Lower lobe of right lung (tissue), 2 donors: ENCODE results near the gene CFAP251. TPM values are rescaled to one million over a fixed set of nuclear protein-coding genes. Genes with fewer than 3 reads are reported as not detected.

Experiments
- ATAC-seq, 2 donors: fragments of 200-7000 bp; cut with Tn5 transposase; one replicate each; pipeline ENCODE4 v1.9.1; 2020 to 2022; ENCODE audit warnings: mild to moderate bottlenecking in 2 of 2, moderate library complexity in 2 of 2
- DNase-seq: peaks from one replicate; pipeline ENCODE4 v3.0.0-alpha.2; 2020
- H3K27ac ChIP-seq: fragments of 200-600 bp; one replicate; pipeline ENCODE4 v1.8.0; 2022
- H3K27me3 ChIP-seq: fragments of 200-600 bp; one replicate; pipeline ENCODE4 v1.8.0; 2022; ENCODE audit warnings: low read depth
- H3K36me3 ChIP-seq: fragments of 200-600 bp; one replicate; pipeline ENCODE4 v1.8.0; 2022; ENCODE audit warnings: mild to moderate bottlenecking
- H3K4me1 ChIP-seq: fragments of 200-600 bp; one replicate; pipeline ENCODE4 v1.8.0; 2022
- H3K4me3 ChIP-seq: fragments of 200-600 bp; one replicate; pipeline ENCODE4 v1.8.0; 2022; ENCODE audit warnings: mild to moderate bottlenecking
- H3K9me3 ChIP-seq: fragments of 200-600 bp; one replicate; pipeline ENCODE4 v1.8.0; 2022
- intact Hi-C: fragments of 100-400 bp; cut with DNase I; formaldehyde crosslinking; loops from one replicate; pipeline ENCODE4 v1.11.0; 2022
- total RNA-seq: library from RNA; stranded (reverse); fragmentation: NEBNext Ultra II Directional; extraction: Animal tissue kit (Norgen Biotek cat#: 25700); gene quantifications from one replicate; pipeline ENCODE4 v1.2.1, GENCODE V29; 2021
- TF ChIP-seq, protein P1 (sequence below): fragments of 200-600 bp; IDR thresholded peaks from one replicate; pipeline ENCODE4 v1.8.0; 2022; ENCODE audit warnings: antibody characterized with exemption, mild to moderate bottlenecking
- donor health status: DM: no; HTN: yes; CAD: no; lungs with severe emphysema.

CFAP251 gene
- total RNA-seq, 1 donor from 2014 or later: 8.2 TPM

DNA sequence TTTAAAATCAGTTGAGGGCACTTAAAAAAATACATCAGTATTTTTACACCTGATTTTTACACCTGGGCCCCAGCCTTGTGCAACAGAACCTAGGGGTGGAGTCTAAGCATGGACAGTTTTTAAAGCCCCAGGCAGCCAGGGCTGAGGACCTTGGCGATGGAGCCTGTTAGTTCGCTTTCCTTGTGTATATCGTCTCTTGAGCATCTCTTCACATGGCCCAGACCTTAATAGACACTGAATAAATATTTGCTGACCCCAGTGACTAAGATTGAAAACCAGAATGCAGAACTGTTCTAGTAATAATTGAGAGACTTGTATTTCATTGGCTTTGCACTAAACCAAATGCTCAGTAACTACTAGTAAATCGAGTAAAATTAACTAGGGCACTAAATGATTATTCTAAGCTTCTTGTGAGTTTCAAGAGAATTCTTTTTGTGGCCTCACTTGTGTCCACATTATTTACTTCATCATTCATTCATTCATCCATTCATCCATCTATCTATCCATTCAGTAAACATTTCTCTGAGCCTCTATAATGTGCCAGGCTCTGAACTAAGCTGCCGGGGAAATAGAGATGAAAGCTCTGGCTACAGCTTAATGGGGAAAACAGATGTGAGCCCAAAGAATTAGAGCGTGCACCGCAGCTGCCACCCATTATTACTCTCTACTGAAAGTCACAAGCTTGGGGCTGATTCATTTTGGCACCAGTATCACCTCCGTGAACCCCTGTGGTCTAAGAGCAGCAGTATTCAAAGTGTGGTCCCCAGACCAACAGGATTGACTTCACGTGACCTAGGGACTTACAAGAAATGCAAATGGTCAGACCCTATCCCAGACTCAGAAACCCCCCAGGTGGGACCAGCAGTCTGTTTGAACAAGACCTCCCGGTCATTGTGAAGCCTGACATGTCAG is 72.6 kb downstream of the CFAP251 start:
- Histone ChIP-seq H3K9me3 (no peaks in the 10 kb centered on the region), H3K27me3 (no peaks in the 10 kb centered on the region), H3K36me3 (no peaks in the 10 kb centered on the region), H3K4me3 (no peak overlapping the region), H3K27ac (peak overlapping the region; percentile 60), H3K4me1 (peaks cover 19% of the 10 kb centered on the region)
- TF ChIP-seq, protein P1, sequence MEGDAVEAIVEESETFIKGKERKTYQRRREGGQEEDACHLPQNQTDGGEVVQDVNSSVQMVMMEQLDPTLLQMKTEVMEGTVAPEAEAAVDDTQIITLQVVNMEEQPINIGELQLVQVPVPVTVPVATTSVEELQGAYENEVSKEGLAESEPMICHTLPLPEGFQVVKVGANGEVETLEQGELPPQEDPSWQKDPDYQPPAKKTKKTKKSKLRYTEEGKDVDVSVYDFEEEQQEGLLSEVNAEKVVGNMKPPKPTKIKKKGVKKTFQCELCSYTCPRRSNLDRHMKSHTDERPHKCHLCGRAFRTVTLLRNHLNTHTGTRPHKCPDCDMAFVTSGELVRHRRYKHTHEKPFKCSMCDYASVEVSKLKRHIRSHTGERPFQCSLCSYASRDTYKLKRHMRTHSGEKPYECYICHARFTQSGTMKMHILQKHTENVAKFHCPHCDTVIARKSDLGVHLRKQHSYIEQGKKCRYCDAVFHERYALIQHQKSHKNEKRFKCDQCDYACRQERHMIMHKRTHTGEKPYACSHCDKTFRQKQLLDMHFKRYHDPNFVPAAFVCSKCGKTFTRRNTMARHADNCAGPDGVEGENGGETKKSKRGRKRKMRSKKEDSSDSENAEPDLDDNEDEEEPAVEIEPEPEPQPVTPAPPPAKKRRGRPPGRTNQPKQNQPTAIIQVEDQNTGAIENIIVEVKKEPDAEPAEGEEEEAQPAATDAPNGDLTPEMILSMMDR: no peak
- DNase-seq (no peak), ATAC-seq (peak; percentile 70 to 75)
- intact Hi-C loops: no loop called here

DNA sequence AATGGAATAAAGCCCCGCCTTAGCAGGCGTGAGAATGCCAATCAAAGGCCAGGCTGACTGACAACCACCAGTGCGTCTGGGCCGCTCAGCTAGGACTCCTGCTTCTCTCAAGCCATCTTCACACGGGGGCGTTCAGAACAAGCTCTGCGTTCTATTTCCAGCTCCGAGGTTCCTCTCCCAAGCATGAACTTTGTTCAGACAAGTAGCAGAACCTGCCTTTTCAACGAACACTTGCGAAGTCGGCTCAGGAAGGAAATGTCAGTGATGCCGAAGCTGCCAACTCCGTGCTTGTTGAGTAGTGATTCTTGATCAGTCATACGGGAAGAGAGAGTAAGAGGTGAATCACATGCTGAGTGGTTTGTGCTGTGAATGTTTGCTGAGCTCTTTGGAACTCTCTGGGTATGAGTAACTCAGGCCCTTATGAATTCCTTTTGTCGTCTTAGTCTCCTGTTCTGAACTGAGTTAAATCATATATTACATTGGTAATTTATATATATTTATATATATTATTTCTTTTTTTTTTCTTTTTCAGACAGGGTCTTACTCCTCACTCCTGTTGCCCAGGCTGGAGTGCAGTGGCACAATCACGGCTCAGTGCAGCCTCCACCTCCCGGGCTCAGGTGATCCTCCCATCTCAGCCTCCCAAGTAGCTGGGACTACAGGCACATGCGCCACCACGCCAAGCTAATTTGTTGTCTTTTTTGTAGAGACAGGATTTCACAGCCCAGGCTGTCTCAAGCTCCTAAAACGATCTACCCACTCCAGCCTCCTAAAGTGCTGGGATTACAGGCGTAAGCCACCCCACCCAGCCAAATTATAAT is 73.9 kb downstream of the CFAP251 start:
- TF ChIP-seq, protein P1: no peak
- H3K27ac ChIP-seq: peak overlapping the region; percentile 60
- H3K4me1 ChIP-seq: peaks cover 29% of the 10 kb centered on the region
- peak; percentile 67 for DNase-seq
- H3K36me3 ChIP-seq: no peaks in the 10 kb centered on the region
- H3K9me3 ChIP-seq: no peaks in the 10 kb centered on the region
- no peaks in the 10 kb centered on the region for H3K27me3 ChIP-seq
- H3K4me3 ChIP-seq: no peak overlapping the region
- intact Hi-C loops: no loop called here
- peak; percentile 95 to 97 for ATAC-seq

DNA sequence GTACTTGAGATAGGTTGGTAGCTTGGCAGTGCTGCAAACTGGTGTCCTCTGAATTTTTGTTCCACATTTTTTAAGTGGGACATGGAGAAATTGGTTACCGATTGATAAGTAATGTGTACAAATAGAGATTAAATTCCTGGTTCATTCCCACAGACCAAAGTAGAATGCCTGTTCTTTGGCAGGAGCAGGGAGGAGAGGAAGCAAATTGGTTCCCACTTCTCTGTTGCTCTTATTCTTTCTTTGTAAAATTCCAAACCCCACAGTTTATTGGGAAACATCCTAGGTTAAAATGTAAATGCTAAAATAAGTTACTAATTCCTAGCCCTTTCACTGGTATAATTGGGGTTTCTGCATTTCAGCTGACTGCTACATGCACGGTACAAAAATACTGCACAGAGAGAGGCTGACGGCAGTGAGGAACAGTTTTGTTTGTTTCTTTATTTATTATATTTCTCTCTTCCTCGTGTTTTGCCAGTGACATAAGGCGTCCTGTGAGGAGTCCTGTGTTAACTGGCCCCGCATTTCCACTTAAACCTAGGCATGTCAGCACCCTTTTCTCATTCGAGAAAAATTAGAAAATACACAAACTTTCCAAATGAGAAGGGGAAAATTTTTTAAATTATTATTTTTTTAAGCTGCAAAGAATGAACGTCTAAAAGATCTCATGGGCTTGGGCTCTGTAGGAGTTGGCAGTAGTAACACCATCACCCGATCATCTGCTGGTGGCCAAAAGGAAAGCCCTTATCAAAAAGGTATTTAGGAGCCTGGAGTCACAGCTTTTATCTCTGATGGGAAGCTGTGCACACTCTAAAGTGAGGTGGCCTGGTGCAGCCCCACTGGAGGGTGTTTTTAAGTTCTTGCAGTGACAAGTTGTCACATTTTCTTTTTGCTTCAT is 77.9 kb downstream of the CFAP251 start:
- TF ChIP-seq, protein P1: no peak
- no peak overlapping the region for H3K4me3 ChIP-seq
- ATAC-seq (peak in 1 of 2 donors; percentile 30), DNase-seq (no peak)
- no peaks in the 10 kb centered on the region for H3K9me3 ChIP-seq
- no peak overlapping the region for H3K27ac ChIP-seq
- intact Hi-C loops: no loop called here
- H3K27me3 ChIP-seq: no peaks in the 10 kb centered on the region
- no peaks in the 10 kb centered on the region for H3K36me3 ChIP-seq
- peaks cover 24% of the 10 kb centered on the region for H3K4me1 ChIP-seq

DNA sequence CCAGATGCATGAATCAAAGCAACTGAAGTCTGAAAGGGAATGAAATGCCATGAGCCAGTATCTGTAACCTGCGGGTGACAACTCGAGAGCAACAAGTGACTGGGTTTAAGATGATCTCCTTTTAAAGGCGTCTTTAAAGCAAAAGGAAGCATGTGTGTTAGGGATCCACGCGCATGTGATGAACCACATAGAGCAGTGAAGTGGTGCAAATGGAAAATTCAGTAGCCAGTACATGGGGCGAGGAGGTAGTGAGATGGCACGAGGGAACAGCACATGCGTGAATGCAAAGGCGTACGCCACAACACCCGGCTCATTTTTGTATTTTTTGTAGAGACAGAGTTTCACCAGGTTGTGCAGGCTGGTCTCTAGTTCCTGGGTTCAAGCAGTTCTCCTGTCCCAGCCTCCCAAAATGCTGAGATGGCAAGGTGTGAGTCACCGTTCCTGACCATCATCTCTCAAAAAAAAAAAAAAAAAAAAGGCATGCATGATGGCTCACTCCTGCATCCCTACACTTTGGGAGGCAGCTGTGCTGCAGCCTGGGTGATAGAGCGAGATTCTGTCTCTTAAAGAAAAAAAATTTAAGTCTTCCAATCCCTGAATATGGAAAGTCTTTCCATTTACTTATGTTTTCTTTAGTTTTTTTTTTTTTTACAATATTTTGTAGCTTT is 78.7 kb downstream of the CFAP251 start:
- ATAC-seq (no peak), DNase-seq (no peak)
- peaks cover 16% of the 10 kb centered on the region for H3K4me1 ChIP-seq
- H3K9me3 ChIP-seq: no peaks in the 10 kb centered on the region
- H3K4me3 ChIP-seq: no peak overlapping the region
- no peaks in the 10 kb centered on the region for H3K27me3 ChIP-seq
- TF ChIP-seq, protein P1: no peak
- intact Hi-C loops: no loop called here
- no peak overlapping the region for H3K27ac ChIP-seq
- H3K36me3 ChIP-seq: no peaks in the 10 kb centered on the region
